Neutrophil (primary cell): Measurements from ENCODE around the gene SNX9.

Experiments
- H3K27ac ChIP-seq: fragments of 200-600 bp; sonication (generic); 2 replicates; pipeline ENCODE4 v1.5.1; 2016; ENCODE audit warnings: mild to moderate bottlenecking, moderate library complexity
- H3K27me3 ChIP-seq: fragments of 200-600 bp; sonication (generic); 2 replicates; pipeline ENCODE4 v1.6.0; 2016; ENCODE audit warnings: mild to moderate bottlenecking
- H3K36me3 ChIP-seq: fragments of 200-600 bp; sonication (generic); 2 replicates; pipeline ENCODE4 v1.5.1; 2017
- H3K4me1 ChIP-seq, 2 experiments: fragments of 200-600 bp in 1 of 2; sonication (generic) in 1 of 2; 1 replicate in 1 of 2; 2 replicates in 1 of 2; pipeline versions ENCODE4 v1.5.1 to v1.6.1; 2013 to 2016; ENCODE audit warnings: low read depth in 1 of 2, low read length in 1 of 2, mild to moderate bottlenecking in 1 of 2, moderate library complexity in 1 of 2; ENCODE audit not compliant: control insufficient read depth in 1 of 2, insufficient read depth in 1 of 2
- H3K4me3 ChIP-seq, 2 experiments: fragments of 200-600 bp in 1 of 2; sonication (generic) in 1 of 2; 1 replicate in 1 of 2; 2 replicates in 1 of 2; pipeline ENCODE4 v1.5.1; 2013 to 2016; ENCODE audit warnings: low read depth in 1 of 2, low read length in 1 of 2, mild to moderate bottlenecking in 1 of 2, moderate library complexity in 1 of 2
- H3K9me3 ChIP-seq: fragments of 200-600 bp; sonication (generic); 2 replicates; pipeline ENCODE4 v1.5.1; 2016
- CTCF ChIP-seq: fragments of 200-600 bp; sonication (generic); IDR thresholded peaks from 2 replicates; pipeline ENCODE4 v1.5.1; 2016; ENCODE audit warnings: antibody characterized with exemption

The SNX9 gene

GRCh38 chr6:157984686-157985225, 161.7 kb downstream of the SNX9 start:
- peaks cover 29 to 30% of the 10 kb centered on the region in 2 experiments for H3K4me1 ChIP-seq
- no peak overlapping the region for H3K27ac ChIP-seq
- H3K4me3 ChIP-seq, result no peak overlapping the region

GRCh38 chr6:157985378-157986155, 162.5 kb downstream of the SNX9 start:
- H3K36me3 ChIP-seq, result no peaks in the 10 kb centered on the region
- TF ChIP-seq CTCF, result no peak
- H3K4me1 ChIP-seq, result peaks cover 30 to 31% of the 10 kb centered on the region in 2 experiments
- H3K27me3 ChIP-seq, result peaks cover 6% of the 10 kb centered on the region
- H3K9me3 ChIP-seq, result no peaks in the 10 kb centered on the region
- H3K4me3 ChIP-seq, result no peak overlapping the region
- H3K27ac ChIP-seq, result no peak overlapping the region

More at GRCh38 chr6:157984686-157985225, 161.7 kb downstream of the SNX9 start:
- H3K27me3 ChIP-seq, result peaks cover 6% of the 10 kb centered on the region
- no peak for TF ChIP-seq CTCF
- no peaks in the 10 kb centered on the region for H3K9me3 ChIP-seq
- H3K36me3 ChIP-seq, result no peaks in the 10 kb centered on the region

- Histone ChIP-seq H3K4me1 (peaks cover 16 to 18% of the 10 kb centered on the region in 2 experiments), H3K36me3 (no peaks in the 10 kb centered on the region), H3K27ac (no peak overlapping the region), H3K9me3 (no peaks in the 10 kb centered on the region), H3K4me3 (no peak overlapping the region), H3K27me3 (no peaks in the 10 kb centered on the region)
- TF ChIP-seq CTCF, result no peak
These were observed 165.0 kb downstream of the SNX9 start for GRCh38 chr6:157987788-157988699.

GRCh38 chr6:157988700-157989063, 165.6 kb downstream of the SNX9 start:
- TF ChIP-seq CTCF, result no peak
- Histone ChIP-seq H3K9me3 (no peaks in the 10 kb centered on the region), H3K27me3 (no peaks in the 10 kb centered on the region), H3K4me1 (peaks cover 16 to 18% of the 10 kb centered on the region in 2 experiments), H3K4me3 (no peak overlapping the region), H3K36me3 (no peaks in the 10 kb centered on the region), H3K27ac (no peak overlapping the region)

- TF ChIP-seq CTCF, result no peak
- H3K27me3 ChIP-seq, result no peaks in the 10 kb centered on the region
- H3K36me3 ChIP-seq, result no peaks in the 10 kb centered on the region
- H3K27ac ChIP-seq, result no peak overlapping the region
- no peak overlapping the region for H3K4me3 ChIP-seq
- H3K4me1 ChIP-seq, result peaks cover 18 to 25% of the 10 kb centered on the region in 2 experiments
- H3K9me3 ChIP-seq, result no peaks in the 10 kb centered on the region
These were observed 166.7 kb downstream of the SNX9 start for GRCh38 chr6:157989541-157990289.
